Effector memory CD4-positive, alpha-beta T cell (primary cell): ENCODE results near the gene TLR3.

ENCODE experiments used
- DNase-seq, 3 donors: peaks; one replicate each; pipeline ENCODE4 v3.0.0-alpha.2; 2020
- H3K27ac ChIP-seq: 2 replicates; pipeline ENCODE4 v1.7.0; 2013; ENCODE audit warnings: mild to moderate bottlenecking, low read length, moderate library complexity; ENCODE audit not compliant: insufficient read depth, poor library complexity, severe bottlenecking
- H3K27me3 ChIP-seq: replicated peaks from 2 replicates; pipeline ENCODE4 v1.7.0; 2013; ENCODE audit warnings: mild to moderate bottlenecking, low read length; ENCODE audit not compliant: insufficient read depth, control insufficient read depth, poor library complexity, severe bottlenecking
- H3K36me3 ChIP-seq: 2 replicates; pipeline ENCODE4 v1.7.0; 2013; ENCODE audit warnings: mild to moderate bottlenecking, low read length, moderate library complexity; ENCODE audit not compliant: control insufficient read depth, insufficient read depth
- H3K4me1 ChIP-seq: 2 replicates; pipeline ENCODE4 v1.7.0; 2013; ENCODE audit warnings: low read length, mild to moderate bottlenecking; ENCODE audit not compliant: control insufficient read depth, insufficient read depth, poor library complexity, severe bottlenecking
- H3K4me3 ChIP-seq: 2 replicates; pipeline ENCODE4 v1.7.0; 2013; ENCODE audit warnings: low read length, low read depth, mild to moderate bottlenecking; ENCODE audit not compliant: insufficient read depth, poor library complexity, severe bottlenecking
- H3K9me3 ChIP-seq: 2 replicates; pipeline ENCODE4 v1.7.0; 2013; ENCODE audit warnings: mild to moderate bottlenecking, low read length, moderate library complexity; ENCODE audit not compliant: control insufficient read depth
- total RNA-seq, 3 donors: gene quantifications; one replicate each; lab custom pipeline; 2026; lab: John Stamatoyannopoulos, UW

Gene TLR3
- 1.9 to 4.8 (median 2.8) reads per million in 3 donors for total RNA-seq

GRCh38 chr4:186068581-186069348 lies at the start of gene TLR3:
TSS of gene TLR3 (plus strand) at chr4:186069156. CDS start at chr4:186076620, 7,464 bp downstream.
- no peak for DNase-seq
- Histone ChIP-seq H3K9me3 (no peaks in the 10 kb centered on the region), H3K27ac (no peak within 1 kb of the TSS)

GRCh38 chr4:186019269-186019668 lies 49.7 kb upstream of the TLR3 start:
- no peaks in the 10 kb centered on the region for H3K9me3 ChIP-seq
- no peaks in the 10 kb centered on the region for H3K4me1 ChIP-seq
- no peak for DNase-seq
- H3K27ac ChIP-seq, result no peak overlapping the region
- H3K36me3 ChIP-seq, result no peaks in the 10 kb centered on the region
- H3K27me3 ChIP-seq, result no peaks in the 10 kb centered on the region
- no peak overlapping the region for H3K4me3 ChIP-seq

More at GRCh38 chr4:186068581-186069348, at the start of gene TLR3:
- H3K4me3 ChIP-seq, result peak within 1 kb of the TSS; percentile 63
- no peaks in the 10 kb centered on the region for H3K27me3 ChIP-seq
- peaks cover 8% of the 10 kb centered on the region for H3K4me1 ChIP-seq
- H3K36me3 ChIP-seq, result no peaks in the 10 kb centered on the region

GRCh38 chr4:186020106-186020792 lies 48.7 kb upstream of the TLR3 start:
- Histone ChIP-seq H3K4me3 (no peak overlapping the region), H3K36me3 (no peaks in the 10 kb centered on the region), H3K27me3 (no peaks in the 10 kb centered on the region), H3K4me1 (no peaks in the 10 kb centered on the region), H3K27ac (no peak overlapping the region), H3K9me3 (no peaks in the 10 kb centered on the region)
- no peak for DNase-seq

GRCh38 chr4:186020793-186021407 lies 48.1 kb upstream of the TLR3 start:
- no peak overlapping the region for H3K4me3 ChIP-seq
- no peak overlapping the region for H3K27ac ChIP-seq
- H3K4me1 ChIP-seq, result no peaks in the 10 kb centered on the region
- DNase-seq, result no peak
- no peaks in the 10 kb centered on the region for H3K9me3 ChIP-seq
- H3K27me3 ChIP-seq, result no peaks in the 10 kb centered on the region
- no peaks in the 10 kb centered on the region for H3K36me3 ChIP-seq

GRCh38 chr4:186021461-186022167 lies 47.3 kb upstream of the TLR3 start:
- H3K27ac ChIP-seq, result no peak overlapping the region

GRCh38 chr4:186023975-186024374 lies 45.0 kb upstream of the TLR3 start:
- no peak overlapping the region for H3K27ac ChIP-seq
- no peaks in the 10 kb centered on the region for H3K27me3 ChIP-seq
- no peaks in the 10 kb centered on the region for H3K9me3 ChIP-seq
- DNase-seq, result no peak
- no peak overlapping the region for H3K4me3 ChIP-seq
- no peaks in the 10 kb centered on the region for H3K4me1 ChIP-seq
- H3K36me3 ChIP-seq, result no peaks in the 10 kb centered on the region

More at GRCh38 chr4:186021461-186022167, 47.3 kb upstream of the TLR3 start:
- Histone ChIP-seq H3K4me3 (no peak overlapping the region), H3K4me1 (no peaks in the 10 kb centered on the region), H3K9me3 (no peaks in the 10 kb centered on the region), H3K27me3 (no peaks in the 10 kb centered on the region), H3K36me3 (no peaks in the 10 kb centered on the region)
- DNase-seq, result no peak

- no peak overlapping the region for H3K4me3 ChIP-seq
- H3K27ac ChIP-seq, result no peak overlapping the region
- no peak for DNase-seq
- peaks cover 3% of the 10 kb centered on the region for H3K27me3 ChIP-seq
- H3K9me3 ChIP-seq, result no peaks in the 10 kb centered on the region
- no peaks in the 10 kb centered on the region for H3K4me1 ChIP-seq
- H3K36me3 ChIP-seq, result no peaks in the 10 kb centered on the region
Observed at GRCh38 chr4:186024637-186025407, 44.1 kb upstream of the TLR3 start.

- Histone ChIP-seq H3K4me3 (no peak overlapping the region), H3K4me1 (no peaks in the 10 kb centered on the region), H3K27ac (no peak overlapping the region), H3K27me3 (peaks cover 6% of the 10 kb centered on the region), H3K9me3 (no peaks in the 10 kb centered on the region), H3K36me3 (no peaks in the 10 kb centered on the region)
- DNase-seq, result no peak
Observed at GRCh38 chr4:186025408-186025690, 43.6 kb upstream of the TLR3 start.

GRCh38 chr4:186027405-186027804 lies 41.6 kb upstream of the TLR3 start:
- no peaks in the 10 kb centered on the region for H3K9me3 ChIP-seq
- H3K4me1 ChIP-seq, result no peaks in the 10 kb centered on the region
- no peaks in the 10 kb centered on the region for H3K36me3 ChIP-seq
- H3K27ac ChIP-seq, result no peak overlapping the region
- H3K4me3 ChIP-seq, result no peak overlapping the region
- DNase-seq, result no peak
- peaks cover 6% of the 10 kb centered on the region for H3K27me3 ChIP-seq
